H1 (cell line): ENCODE results near the gene MYLIP. TPM values are rescaled to one million over a fixed set of nuclear protein-coding genes. Genes with fewer than 3 reads are reported as not detected.

Experiments used
- GABPA ChIP-seq: IDR thresholded peaks from 2 replicates; pipeline ENCODE4 v1.6.1; 2011; ENCODE audit warnings: mild to moderate bottlenecking, low read length, moderate library complexity, borderline replicate concordance; ENCODE audit not compliant: insufficient read depth
- RAD21 ChIP-seq, 2 experiments: IDR thresholded peaks in 1 of 2; conservative IDR thresholded peaks in 1 of 2; 2 replicates each; pipeline ENCODE4 v1.6.1; 2011; ENCODE audit warnings: low read depth in 2 of 2, low read length in 2 of 2, improper control_type of control experiment in 1 of 2, inconsistent platforms in 1 of 2, mild to moderate bottlenecking in 1 of 2, moderate library complexity in 1 of 2
- RBBP5 ChIP-seq: IDR thresholded peaks from 2 replicates; pipeline ENCODE4 v1.7.1; 2012; ENCODE audit warnings: low read depth, mild to moderate bottlenecking, inconsistent platforms, low read length, moderate library complexity, borderline replicate concordance
- polyA plus RNA-seq, 7 experiments: library from polyadenylated mRNA; depleted of rRNA in 3 of 7; stranded (reverse) in 5 of 7; unstranded in 2 of 7; fragments of >200 nt in 5 of 7; fragments of 200-250 nt in 2 of 7; gene quantifications; 1 replicate in 5 of 7; 2 replicates in 1 of 7; 4 replicates in 1 of 7; pipeline versions ENCODE4 v1.2.1 to v1.2.3, GENCODE V29; 2011 to 2013; ENCODE audit warnings: missing spikeins in 2 of 7, mixed read lengths in 2 of 7
- total RNA-seq: library from RNA; stranded (reverse); fragmentation: NEBNext Ultra II Directional; extraction: Animal tissue kit (Norgen Biotek cat#: 25700); gene quantifications from 2 replicates; pipeline ENCODE4 v1.2.1, GENCODE V29; 2021

MYLIP gene
- total and polyA plus RNA-seq, 2 of the 8 experiments (the other 6 are each of a cell fraction or from before 2014, with no cell fraction given) = 21.1 to 26.9 TPM

DNA sequence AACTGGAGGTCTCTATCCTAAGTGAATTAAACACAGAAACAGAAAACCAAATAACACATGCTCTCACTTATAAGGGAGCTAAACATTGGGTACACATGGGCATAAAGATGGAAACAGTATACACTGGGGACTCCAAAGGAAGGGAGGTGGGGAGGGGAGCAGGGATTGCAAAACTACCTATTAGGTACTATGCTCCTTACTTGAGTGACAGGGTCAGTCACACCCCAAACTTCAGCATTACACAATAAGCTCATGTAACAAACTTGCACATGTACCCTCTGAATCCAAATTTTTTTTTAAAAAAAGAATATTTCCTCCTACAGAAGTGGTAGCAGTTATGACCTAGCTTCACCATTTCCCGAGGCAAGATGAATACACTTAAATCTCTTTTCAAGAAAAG lies 49.5 kb upstream of the MYLIP start (continued):
- TF ChIP-seq RAD21 (IDR thresholded peaks at IDR 0.05 in 1 of 2, conservative IDR thresholded peaks at IDR 0.05 in 1 of 2; ENCODE audit: low read depth in 2 of 2, low read length in 2 of 2) = no peak
- TF ChIP-seq RBBP5 = no peak
- no peak for TF ChIP-seq GABPA
- TF ChIP-seq, all 59 proteins: peak for 0
